H1 (cell line): Measurements from ENCODE around the gene SH2D1A. TPM values are rescaled to one million over a fixed set of nuclear protein-coding genes. Genes with fewer than 3 reads are reported as not detected.

Experiments used
- CTCF ChIA-PET: fragments of 300-600 bp; sonication (Branson Sonifier 250); formaldehyde crosslinking; loops from one replicate; lab custom pipeline; 2021; ENCODE audit not compliant: partially characterized antibody; lab: Charles Lee
- POLR2A ChIA-PET: fragments of 300-600 bp; sonication (Branson Sonifier 250); formaldehyde crosslinking; loops from one replicate; lab custom pipeline; 2021; ENCODE audit warnings: inconsistent platforms; ENCODE audit not compliant: partially characterized antibody; lab: Charles Lee
- DNase-seq, 2 experiments: peaks; one replicate each; pipeline versions ENCODE4 v3.0.0 to v3.0.0-alpha.2; 2010 to 2022; ENCODE audit warnings: low spot score in 2 of 2, low read depth in 1 of 2, mixed read lengths in 1 of 2
- FAIRE-seq: peaks from 2 replicates; lab custom pipeline; 2011; peaks lifted over from hg19 to GRCh38; lab: Jason Lieb, UNC
- H2AFZ ChIP-seq: 2 replicates; pipeline ENCODE4 v1.8.1; 2012; ENCODE audit warnings: low read length, inconsistent platforms
- H2AK5ac ChIP-seq: 2 replicates; pipeline ENCODE4 v1.6.1; 2013; ENCODE audit warnings: low read depth, low read length
- H2BK120ac ChIP-seq: replicated peaks from 2 replicates; pipeline ENCODE3; 2013; ENCODE audit warnings: low read depth, low read length, inconsistent platforms
- H2BK12ac ChIP-seq: 2 replicates; pipeline ENCODE4 v1.6.1; 2013; ENCODE audit warnings: low read depth, low read length
- H2BK15ac ChIP-seq: 2 replicates; pipeline ENCODE4 v1.6.1; 2013; ENCODE audit warnings: low read length
- H2BK20ac ChIP-seq: 2 replicates; pipeline ENCODE4 v1.6.1; 2013; ENCODE audit warnings: low read length
- H2BK5ac ChIP-seq: 2 replicates; pipeline ENCODE4 v1.6.1; 2013; ENCODE audit warnings: low read depth, low read length
- H3K14ac ChIP-seq: 2 replicates; pipeline ENCODE4 v1.6.1; 2013; ENCODE audit warnings: inconsistent platforms; ENCODE audit not compliant: insufficient read length
- H3K18ac ChIP-seq: 2 replicates; pipeline ENCODE4 v1.6.1; 2013; ENCODE audit warnings: low read length; ENCODE audit errors: extremely low read depth
- H3K23ac ChIP-seq: 2 replicates; pipeline ENCODE4 v1.6.1; 2013; ENCODE audit warnings: inconsistent platforms; ENCODE audit not compliant: insufficient read length
- H3K23me2 ChIP-seq: 2 replicates; pipeline ENCODE4 v1.6.1; 2013; ENCODE audit warnings: low read depth, low read length
- H3K27ac ChIP-seq: 2 replicates; pipeline ENCODE4 v1.6.1; 2011; ENCODE audit warnings: low read depth, low read length, inconsistent platforms
- H3K27me3 ChIP-seq, 4 experiments: replicated peaks in 1 of 4; 1 replicate in 1 of 4; 2 replicates in 3 of 4; pipeline versions ENCODE4 v1.6.1 to v1.8.1; 2011 to 2013; ENCODE audit warnings: low read length in 3 of 4, mild to moderate bottlenecking in 3 of 4, inconsistent platforms in 2 of 4, mixed read lengths in 2 of 4, moderate library complexity in 1 of 4; ENCODE audit not compliant: control insufficient read depth in 3 of 4, insufficient read depth in 3 of 4; ENCODE audit errors: extremely low read depth in 1 of 4
- H3K36me3 ChIP-seq, 4 experiments: 2 replicates each; pipeline versions ENCODE4 v1.6.1 to v1.8.1; 2011 to 2013; ENCODE audit warnings: mild to moderate bottlenecking in 4 of 4, low read length in 3 of 4, moderate library complexity in 2 of 4, control low read depth in 1 of 4, inconsistent platforms in 1 of 4; ENCODE audit not compliant: insufficient read depth in 4 of 4, control insufficient read depth in 2 of 4
- H3K4ac ChIP-seq: replicated peaks from 2 replicates; pipeline ENCODE3; 2013; ENCODE audit warnings: low read length, low read depth, mixed read lengths, inconsistent platforms; ENCODE audit not compliant: insufficient read length
- H3K4me1 ChIP-seq, 4 experiments: replicated peaks in 1 of 4; 1 replicate in 1 of 4; 2 replicates in 3 of 4; pipeline versions ENCODE4 v1.6.1 to v1.8.1; 2011 to 2013; ENCODE audit warnings: low read length in 3 of 4, inconsistent platforms in 2 of 4, mixed read lengths in 1 of 4; ENCODE audit not compliant: insufficient read depth in 4 of 4, control insufficient read depth in 3 of 4
- H3K4me2 ChIP-seq, 2 experiments: 2 replicates each; pipeline versions ENCODE4 v1.6.1 to v1.8.1; 2011 to 2013; ENCODE audit warnings: low read depth in 2 of 2, low read length in 2 of 2, control low read depth in 1 of 2, inconsistent platforms in 1 of 2, mild to moderate bottlenecking in 1 of 2; ENCODE audit not compliant: insufficient read depth in 1 of 2
- H3K4me3 ChIP-seq, 4 experiments: fragments of 200-600, 300-600 bp in 1 of 4; sonication (generic), shearing (Covaris generic), sonication (Bioruptor Twin) in 1 of 4; 2 replicates each; pipeline versions ENCODE4 v1.5.1 to v1.8.1; 2011 to 2016; ENCODE audit warnings: low read length in 4 of 4, low read depth in 3 of 4, control low read depth in 2 of 4, inconsistent platforms in 2 of 4, mild to moderate bottlenecking in 2 of 4, mixed read lengths in 1 of 4, moderate library complexity in 1 of 4; ENCODE audit not compliant: insufficient read depth in 2 of 4; ENCODE audit errors: extremely low read depth in 1 of 4
- H3K56ac ChIP-seq: replicated peaks from 2 replicates; pipeline ENCODE3; 2013; ENCODE audit warnings: low read depth, mild to moderate bottlenecking, mixed read lengths, low read length, inconsistent platforms; ENCODE audit not compliant: insufficient read length
- H3K79me1 ChIP-seq: 2 replicates; pipeline ENCODE4 v1.6.1; 2013; ENCODE audit warnings: low read depth, low read length, control low read depth
- H3K79me2 ChIP-seq, 2 experiments: 2 replicates each; pipeline versions ENCODE4 v1.6.1 to v1.8.1; 2012 to 2013; ENCODE audit warnings: low read length in 2 of 2, mild to moderate bottlenecking in 2 of 2, inconsistent platforms in 1 of 2; ENCODE audit not compliant: insufficient read depth in 2 of 2, control insufficient read depth in 1 of 2
- H3K9ac ChIP-seq, 4 experiments: replicated peaks in 1 of 4; 1 replicate in 1 of 4; 2 replicates in 3 of 4; pipeline versions ENCODE4 v1.6.1 to v1.8.1; 2011 to 2013; ENCODE audit warnings: low read depth in 3 of 4, low read length in 3 of 4, control low read depth in 2 of 4, mild to moderate bottlenecking in 2 of 4, moderate library complexity in 2 of 4, inconsistent platforms in 1 of 4; ENCODE audit errors: extremely low read depth in 1 of 4
- H3K9me3 ChIP-seq, 2 experiments: 2 replicates each; pipeline versions ENCODE4 v1.6.1 to v1.8.1; 2012 to 2013; ENCODE audit warnings: mild to moderate bottlenecking in 2 of 2, moderate library complexity in 2 of 2, control low read depth in 1 of 2, inconsistent platforms in 1 of 2, low read depth in 1 of 2, low read length in 1 of 2, mixed read lengths in 1 of 2; ENCODE audit not compliant: insufficient read depth in 2 of 2
- H4K20me1 ChIP-seq, 2 experiments: replicated peaks in 1 of 2; 2 replicates each; pipeline versions ENCODE3 to v1.8.1; 2011 to 2013; ENCODE audit warnings: inconsistent platforms in 2 of 2, low read length in 2 of 2, mild to moderate bottlenecking in 1 of 2; ENCODE audit not compliant: insufficient read depth in 2 of 2, control insufficient read depth in 1 of 2
- H4K5ac ChIP-seq: 2 replicates; pipeline ENCODE4 v1.6.1; 2013; ENCODE audit warnings: low read length, low read depth, mixed read lengths, inconsistent platforms; ENCODE audit not compliant: insufficient read length
- H4K8ac ChIP-seq: 2 replicates; pipeline ENCODE4 v1.8.0; 2013; ENCODE audit warnings: mild to moderate bottlenecking, moderate library complexity, low read length, inconsistent platforms; ENCODE audit not compliant: insufficient read depth; ENCODE audit errors: extremely low read depth
- H4K91ac ChIP-seq: replicated peaks from 2 replicates; pipeline ENCODE3; 2013; ENCODE audit warnings: low read length, mixed read lengths, inconsistent platforms; ENCODE audit not compliant: insufficient read length
- ASH2L ChIP-seq: fragments of 200-600, 300-600 bp; sonication (generic); IDR thresholded peaks from one replicate; pipeline ENCODE4 v1.7.1; 2017; ENCODE audit warnings: low read length
- CHD1 ChIP-seq: IDR thresholded peaks from 2 replicates; pipeline ENCODE4 v1.6.1; 2012; ENCODE audit warnings: low read depth, low read length, improper control_type of control experiment
- CTBP2 ChIP-seq: IDR thresholded peaks from 2 replicates; pipeline ENCODE4 v1.7.0; 2011; ENCODE audit warnings: borderline replicate concordance, mild to moderate bottlenecking, moderate library complexity, mixed read lengths, low read length; ENCODE audit not compliant: insufficient read depth, insufficient read length
- KDM1A ChIP-seq: fragments of 200-600, 300-600 bp; sonication (generic); IDR thresholded peaks from 2 replicates; pipeline ENCODE4 v1.7.1; 2016; ENCODE audit warnings: mild to moderate bottlenecking, low read length, borderline replicate concordance
- MAFK ChIP-seq: IDR thresholded peaks from 2 replicates; pipeline ENCODE4 v1.6.1; 2012; ENCODE audit warnings: low read depth, mild to moderate bottlenecking, improper control_type of control experiment, low read length
- NANOG ChIP-seq: IDR thresholded peaks from 2 replicates; pipeline ENCODE4 v1.6.1; 2011; ENCODE audit warnings: low read length, low read depth, mild to moderate bottlenecking, inconsistent platforms; ENCODE audit not compliant: insufficient read depth, poor library complexity, severe bottlenecking
- NRF1 ChIP-seq: IDR thresholded peaks from 2 replicates; pipeline ENCODE4 v1.6.1; 2011; ENCODE audit warnings: mild to moderate bottlenecking, low read depth, low read length, improper control_type of control experiment
- POU5F1 ChIP-seq: IDR thresholded peaks from 2 replicates; pipeline ENCODE4 v1.6.1; 2011; ENCODE audit warnings: low read depth, mild to moderate bottlenecking, low read length, moderate library complexity
- RAD21 ChIP-seq, 2 experiments: IDR thresholded peaks in 1 of 2; conservative IDR thresholded peaks in 1 of 2; 2 replicates each; pipeline ENCODE4 v1.6.1; 2011; ENCODE audit warnings: low read depth in 2 of 2, low read length in 2 of 2, improper control_type of control experiment in 1 of 2, inconsistent platforms in 1 of 2, mild to moderate bottlenecking in 1 of 2, moderate library complexity in 1 of 2
- SAP30 ChIP-seq: fragments of 300-600 bp; sonication (generic); IDR thresholded peaks from 2 replicates; pipeline ENCODE4 v1.7.1; 2012; ENCODE audit warnings: low read length, moderate library complexity, mild to moderate bottlenecking, inconsistent platforms; ENCODE audit not compliant: insufficient read depth, insufficient replicate concordance
- TAF1 ChIP-seq: IDR thresholded peaks from 2 replicates; pipeline ENCODE4 v1.6.1; 2011; ENCODE audit warnings: mild to moderate bottlenecking, low read depth, low read length
- TCF12 ChIP-seq: IDR thresholded peaks from 2 replicates; pipeline ENCODE4 v1.6.1; 2011; ENCODE audit warnings: low read depth, mild to moderate bottlenecking, low read length
- USF2 ChIP-seq: IDR thresholded peaks from 2 replicates; pipeline ENCODE4 v1.6.1; 2011; ENCODE audit warnings: low read length, improper control_type of control experiment
- WGBS, 2 experiments: shearing (Covaris generic) in 1 of 2; methylation state at CpG; one replicate each; pipeline versions ENCODE4 v1.1.6 to v1.1.7; 2013 to 2015; ENCODE audit warnings: low lambda C conversion rate in 2 of 2, mixed read lengths in 2 of 2, inconsistent platforms in 1 of 2, low coverage in 1 of 2, missing lambda C conversion rate in 1 of 2; ENCODE audit not compliant: insufficient replicate concordance in 2 of 2, insufficient coverage in 1 of 2, insufficient read length in 1 of 2; ENCODE audit errors: extremely low coverage in 1 of 2, missing lambda C conversion rate in 1 of 2; 5-methylcytosine and 5-hydroxymethylcytosine counted together
- polyA plus RNA-seq, 7 experiments: library from polyadenylated mRNA; depleted of rRNA in 3 of 7; stranded (reverse) in 5 of 7; unstranded in 2 of 7; fragments of >200 nt in 5 of 7; fragments of 200-250 nt in 2 of 7; gene quantifications; 1 replicate in 5 of 7; 2 replicates in 1 of 7; 4 replicates in 1 of 7; pipeline versions ENCODE4 v1.2.1 to v1.2.3, GENCODE V29; 2011 to 2013; ENCODE audit warnings: missing spikeins in 2 of 7, mixed read lengths in 2 of 7
- total RNA-seq: library from RNA; stranded (reverse); fragmentation: NEBNext Ultra II Directional; extraction: Animal tissue kit (Norgen Biotek cat#: 25700); gene quantifications from 2 replicates; pipeline ENCODE4 v1.2.1, GENCODE V29; 2021

SH2D1A gene
- total and polyA plus RNA-seq, 2 of the 8 experiments (the other 6 are each of a cell fraction or from before 2014, with no cell fraction given), result not detected

GRCh38 chrX:124373348-124373747, 27.0 kb downstream of the SH2D1A start:
- H2BK15ac ChIP-seq, result no peak overlapping the region
- CTCF ChIA-PET, result interaction anchor here (1.7 kb wide), 1 partner anchor 11 kb away, joined by 3 read pairs; no protein-coding TSS in a partner anchor
- POLR2A ChIA-PET, result no interaction called here
- H3K27ac ChIP-seq, result no peak overlapping the region
- no peak overlapping the region for H3K56ac ChIP-seq
- H3K18ac ChIP-seq, result no peak overlapping the region
- no peak overlapping the region for H2BK20ac ChIP-seq
- no peaks in the 10 kb centered on the region for H3K79me2 ChIP-seq
- no peak for DNase-seq
- no peak overlapping the region for H4K8ac ChIP-seq
- H3K14ac ChIP-seq, result no peak overlapping the region
- 90% methylated on average over 1 of the region's 1 CpG; no CpG with 5 or more reads in 1 of the 2 experiments for WGBS, 2 experiments
- no peak overlapping the region for H3K9ac ChIP-seq
- no peaks in the 10 kb centered on the region for H3K36me3 ChIP-seq
- no peak overlapping the region for H2BK12ac ChIP-seq
- H3K9me3 ChIP-seq, result no peaks in the 10 kb centered on the region
- H2BK120ac ChIP-seq, result no peak overlapping the region
- no peak overlapping the region for H3K23ac ChIP-seq
- H3K4me2 ChIP-seq, result no peak overlapping the region
- H4K20me1 ChIP-seq, result no peaks in the 10 kb centered on the region
- H3K27me3 ChIP-seq, result no peaks in the 10 kb centered on the region
- TF ChIP-seq MAFK (no peak), NRF1 (no peak), CHD1 (no peak), POU5F1 (no peak), RAD21 (IDR thresholded peaks at IDR 0.05 in 1 of 2, conservative IDR thresholded peaks at IDR 0.05 in 1 of 2; ENCODE audit: low read depth in 2 of 2, low read length in 2 of 2) (no peak), NANOG (no peak), TAF1 (no peak), CTBP2 (no peak), USF2 (no peak), TCF12 (no peak), SAP30 (no peak), ASH2L (no peak), KDM1A (no peak)
- no peaks in the 10 kb centered on the region for H3K79me1 ChIP-seq
- no peak for FAIRE-seq
- H3K23me2 ChIP-seq, result no peaks in the 10 kb centered on the region
- H4K91ac ChIP-seq, result no peak overlapping the region
- H3K4me1 ChIP-seq, result no peaks in the 10 kb centered on the region
- H2BK5ac ChIP-seq, result no peak overlapping the region
- H2AFZ ChIP-seq, result no peak overlapping the region
- no peak overlapping the region for H4K5ac ChIP-seq
- no peak overlapping the region for H3K4ac ChIP-seq
- H3K4me3 ChIP-seq, result no peak overlapping the region
- no peak overlapping the region for H2AK5ac ChIP-seq
